HUES48 (cell line): ENCODE measurements around the gene C1QL4.
"Not testable (repeated sequence)": the region's sequence is repeated elsewhere in the genome, so short reads cannot be mapped to it uniquely, and the experiment has no call there.

ENCODE experiments used
- H3K27ac ChIP-seq: one replicate; pipeline ENCODE4 v1.7.0; 2013; ENCODE audit warnings: low read depth, low read length, inconsistent platforms
- H3K27me3 ChIP-seq: 2 replicates; pipeline ENCODE4 v1.6.1; 2013; ENCODE audit warnings: mild to moderate bottlenecking, low read length; ENCODE audit not compliant: control insufficient read depth, insufficient read depth
- H3K36me3 ChIP-seq: 2 replicates; pipeline ENCODE4 v1.6.1; 2013; ENCODE audit warnings: low read length; ENCODE audit not compliant: control insufficient read depth, insufficient read depth
- H3K4me1 ChIP-seq: 2 replicates; pipeline ENCODE4 v1.6.1; 2013; ENCODE audit warnings: mild to moderate bottlenecking, low read length; ENCODE audit not compliant: control insufficient read depth, insufficient read depth
- H3K4me3 ChIP-seq: 2 replicates; pipeline ENCODE4 v1.5.1; 2013; ENCODE audit warnings: mild to moderate bottlenecking, low read depth, low read length
- H3K9ac ChIP-seq: 2 replicates; pipeline ENCODE4 v1.6.1; 2013; ENCODE audit warnings: mild to moderate bottlenecking, low read depth, low read length, moderate library complexity
- H3K9me3 ChIP-seq: 2 replicates; pipeline ENCODE4 v1.6.1; 2013; ENCODE audit warnings: low read length; ENCODE audit not compliant: control insufficient read depth, insufficient read depth

Gene C1QL4

GRCh38 chr12:49287876-49288275 is 49.1 kb downstream of the C1QL4 start:
- no peak overlapping the region for H3K4me3 ChIP-seq
- H3K4me1 ChIP-seq: 0 out of 2 replicates have a peak, but pooled peaks cover 4% of the 10 kb centered on the region
- no peak overlapping the region for H3K9ac ChIP-seq
- H3K27me3 ChIP-seq: peaks cover 20% of the 10 kb centered on the region
- H3K36me3 ChIP-seq: no peaks in the 10 kb centered on the region
- no peak overlapping the region for H3K27ac ChIP-seq
- no peaks in the 10 kb centered on the region for H3K9me3 ChIP-seq

- no peak overlapping the region for H3K4me3 ChIP-seq
- H3K9me3 ChIP-seq: no peaks in the 10 kb centered on the region
- H3K4me1 ChIP-seq: peaks cover 5% of the 10 kb centered on the region
- H3K27me3 ChIP-seq: peaks cover 7% of the 10 kb centered on the region; the same call in 1 of the 2 replicates
- H3K9ac ChIP-seq: no peak overlapping the region
- H3K36me3 ChIP-seq: no peaks in the 10 kb centered on the region
- no peak overlapping the region for H3K27ac ChIP-seq
Measured at GRCh38 chr12:49284672-49285071, 52.3 kb downstream of the C1QL4 start.

GRCh38 chr12:49283541-49284429 is 53.2 kb downstream of the C1QL4 start:
- peaks cover 7% of the 10 kb centered on the region; the same call in 1 of the 2 replicates for H3K27me3 ChIP-seq
- no peak overlapping the region for H3K9ac ChIP-seq
- H3K4me3 ChIP-seq: no peak overlapping the region
- no peak overlapping the region for H3K27ac ChIP-seq
- peaks cover 8% of the 10 kb centered on the region for H3K4me1 ChIP-seq
- H3K9me3 ChIP-seq: no peaks in the 10 kb centered on the region
- H3K36me3 ChIP-seq: no peaks in the 10 kb centered on the region

- H3K27me3 ChIP-seq, H3K4me3 ChIP-seq, H3K9ac ChIP-seq, H3K27ac ChIP-seq, H3K36me3 ChIP-seq, H3K4me1 ChIP-seq, H3K9me3 ChIP-seq: not testable (repeated sequence)
Measured at GRCh38 chr12:49282740-49283375, 54.1 kb downstream of the C1QL4 start.
